Mesothelial cell of epicardium (in vitro differentiated cells): ENCODE data around the gene CTSV. TPM values are rescaled to one million over a fixed set of nuclear protein-coding genes. Genes with fewer than 3 reads are reported as not detected.
"Not testable (repeated sequence)": the region's sequence is repeated elsewhere in the genome, so short reads cannot be mapped to it uniquely, and the experiment has no call there.

ENCODE experiments used
- DNase-seq, 2 experiments: peaks; one replicate each; pipeline ENCODE4 v3.0.0; 2021; ENCODE audit warnings: low spot score in 2 of 2; ENCODE audit not compliant: unreplicated experiment in 2 of 2
- H3K27ac Mint-ChIP-seq: 2 replicates; pipeline ENCODE4 v1.8.0; 2021; ENCODE audit warnings: mixed read lengths
- H3K27me3 Mint-ChIP-seq: 2 replicates; pipeline ENCODE4 v1.8.0; 2021; ENCODE audit warnings: low read depth, mixed read lengths
- H3K36me3 Mint-ChIP-seq: 2 replicates; pipeline ENCODE4 v1.8.0; 2021; ENCODE audit warnings: mixed read lengths
- H3K4me1 Mint-ChIP-seq: 2 replicates; pipeline ENCODE4 v1.8.0; 2021; ENCODE audit warnings: mixed read lengths
- H3K4me3 Mint-ChIP-seq: 2 replicates; pipeline ENCODE4 v1.8.0; 2021; ENCODE audit warnings: mild to moderate bottlenecking, moderate library complexity, mixed read lengths
- H3K9me3 Mint-ChIP-seq: 2 replicates; pipeline ENCODE4 v1.8.0; 2021; ENCODE audit warnings: mixed read lengths
- CTCF ChIP-seq: fragments of 200-600 bp; sonication (generic); IDR thresholded peaks from one replicate; pipeline ENCODE4 v1.5.0; 2021; ENCODE audit warnings: antibody characterized with exemption; ENCODE audit not compliant: unreplicated experiment
- total RNA-seq: library from RNA; stranded (reverse); gene quantifications from 3 replicates; pipeline ENCODE4 v1.2.1, GENCODE V29; 2021

The CTSV gene
- total RNA-seq, 1 donor from 2014 or later = 8.3 TPM

- Mint-ChIP-seq H3K27me3 (no peaks in the 10 kb centered on the region), H3K4me1 (peaks cover 3% of the 10 kb centered on the region), H3K36me3 (peaks cover 8% of the 10 kb centered on the region), H3K27ac (no peak overlapping the region), H3K9me3 (peaks cover 13% of the 10 kb centered on the region), H3K4me3 (no peak overlapping the region)
- DNase-seq = no peak
- TF ChIP-seq CTCF = no peak
These were observed 25.2 kb upstream of the CTSV start for GRCh38 chr9:97064176-97064575.

GRCh38 chr9:97060796-97061195 is 21.9 kb upstream of the CTSV start:
- Mint-ChIP-seq H3K27me3 (no peaks in the 10 kb centered on the region), H3K9me3 (peaks cover 5% of the 10 kb centered on the region), H3K36me3 (peaks cover 3% of the 10 kb centered on the region), H3K27ac (no peak overlapping the region), H3K4me1 (peaks cover 3% of the 10 kb centered on the region), H3K4me3 (no peak overlapping the region)
- TF ChIP-seq CTCF = no peak
- no peak for DNase-seq

- Mint-ChIP-seq H3K9me3 (no peaks in the 10 kb centered on the region), H3K4me3 (no peak overlapping the region), H3K4me1 (peaks cover 5% of the 10 kb centered on the region), H3K36me3 (no peaks in the 10 kb centered on the region), H3K27me3 (no peaks in the 10 kb centered on the region), H3K27ac (no peak overlapping the region)
- no peak for DNase-seq
- no peak for TF ChIP-seq CTCF
These were observed 20.7 kb upstream of the CTSV start for GRCh38 chr9:97059626-97060025.

- no peak for TF ChIP-seq CTCF
- H3K27me3 Mint-ChIP-seq = no peaks in the 10 kb centered on the region
- peaks cover 23% of the 10 kb centered on the region for H3K4me1 Mint-ChIP-seq
- no peak overlapping the region for H3K4me3 Mint-ChIP-seq
- no peaks in the 10 kb centered on the region for H3K36me3 Mint-ChIP-seq
- H3K27ac Mint-ChIP-seq = no peak overlapping the region
- H3K9me3 Mint-ChIP-seq = no peaks in the 10 kb centered on the region
- DNase-seq = no peak
These were observed 18.7 kb upstream of the CTSV start for GRCh38 chr9:97057651-97058050.

GRCh38 chr9:97055891-97056290 is 16.9 kb upstream of the CTSV start:
- not testable (repeated sequence) for H3K9me3 Mint-ChIP-seq, H3K4me3 Mint-ChIP-seq, H3K27ac Mint-ChIP-seq, DNase-seq, H3K27me3 Mint-ChIP-seq, H3K36me3 Mint-ChIP-seq
- H3K4me1 Mint-ChIP-seq = peaks cover 39% of the 10 kb centered on the region

- peak overlapping the region; percentile 92 for H3K27ac Mint-ChIP-seq
- H3K36me3 Mint-ChIP-seq = no peaks in the 10 kb centered on the region
- peaks cover 45% of the 10 kb centered on the region for H3K4me1 Mint-ChIP-seq
- H3K9me3 Mint-ChIP-seq = no peaks in the 10 kb centered on the region
- H3K27me3 Mint-ChIP-seq = no peaks in the 10 kb centered on the region
- no peak for TF ChIP-seq CTCF
- H3K4me3 Mint-ChIP-seq = no peak overlapping the region
- no peak for DNase-seq
These were observed 14.8 kb upstream of the CTSV start for GRCh38 chr9:97053717-97054116.
